BJ (cell line): ENCODE results near the gene FGF14. TPM values are rescaled to one million over a fixed set of nuclear protein-coding genes. Genes with fewer than 3 reads are reported as not detected.

Experiments
- CTCF ChIA-PET: fragments of 350-600 bp; formaldehyde crosslinking; extraction: SDS; loops from one replicate; lab custom pipeline; 2021; ENCODE audit warnings: antibody characterized with exemption, inconsistent platforms; lab: Yijun Ruan, JAX
- POLR2A ChIA-PET: fragments of 300-600 bp; sonication (Branson Sonifier 250); formaldehyde crosslinking; extraction: SDS; loops from one replicate; lab custom pipeline; 2021; ENCODE audit warnings: antibody characterized with exemption; lab: Charles Lee
- DNase-seq: peaks from one replicate; pipeline ENCODE4 v3.0.0-alpha.2; 2011; ENCODE audit warnings: low read depth
- H3K27me3 ChIP-seq: 2 replicates; pipeline ENCODE4 v1.6.0; 2011; ENCODE audit warnings: low read length; ENCODE audit not compliant: control insufficient read depth, insufficient read depth
- H3K36me3 ChIP-seq: 2 replicates; pipeline ENCODE4 v1.5.1; 2011; ENCODE audit warnings: low read length; ENCODE audit not compliant: control insufficient read depth, insufficient read depth
- H3K4me3 ChIP-seq: 2 replicates; pipeline ENCODE4 v1.5.1; 2011; ENCODE audit warnings: low read depth, mild to moderate bottlenecking, control low read depth, low read length
- polyA plus RNA-seq: library from polyadenylated mRNA; depleted of rRNA; stranded (reverse); fragments of >200 nt; gene quantifications from 2 replicates; pipeline ENCODE4 v1.2.3, GENCODE V29; 2011
- TF ChIP-seq, protein P1 (sequence below): IDR thresholded peaks from 2 replicates; pipeline ENCODE4 v1.5.1; 2011; ENCODE audit warnings: low read depth, mild to moderate bottlenecking, control low read depth, inconsistent platforms, low read length, moderate library complexity; ENCODE audit not compliant: insufficient read depth

Gene FGF14
- polyA plus RNA-seq, 1 experiment = 0.01 TPM

DNA sequence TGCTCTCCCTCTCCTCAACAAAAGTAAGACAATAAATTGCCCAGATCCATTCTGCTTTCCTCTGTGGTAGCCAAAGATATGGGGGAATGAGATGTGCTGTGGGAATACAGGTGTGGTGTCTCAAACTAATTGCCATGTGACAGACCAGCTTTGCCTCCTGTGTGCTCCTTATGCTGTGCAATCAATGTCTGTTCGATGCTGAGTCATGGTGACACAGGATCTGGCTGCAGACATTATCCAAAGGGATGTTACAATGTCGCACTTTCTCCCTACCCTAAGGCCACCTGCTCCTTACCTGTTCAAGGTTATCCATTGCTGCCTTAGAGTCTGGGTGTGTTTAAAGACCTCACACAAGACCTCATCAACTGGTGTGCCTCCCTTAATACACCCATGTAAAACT is 32.5 kb downstream of the FGF14 start:
- TF ChIP-seq, protein P1, sequence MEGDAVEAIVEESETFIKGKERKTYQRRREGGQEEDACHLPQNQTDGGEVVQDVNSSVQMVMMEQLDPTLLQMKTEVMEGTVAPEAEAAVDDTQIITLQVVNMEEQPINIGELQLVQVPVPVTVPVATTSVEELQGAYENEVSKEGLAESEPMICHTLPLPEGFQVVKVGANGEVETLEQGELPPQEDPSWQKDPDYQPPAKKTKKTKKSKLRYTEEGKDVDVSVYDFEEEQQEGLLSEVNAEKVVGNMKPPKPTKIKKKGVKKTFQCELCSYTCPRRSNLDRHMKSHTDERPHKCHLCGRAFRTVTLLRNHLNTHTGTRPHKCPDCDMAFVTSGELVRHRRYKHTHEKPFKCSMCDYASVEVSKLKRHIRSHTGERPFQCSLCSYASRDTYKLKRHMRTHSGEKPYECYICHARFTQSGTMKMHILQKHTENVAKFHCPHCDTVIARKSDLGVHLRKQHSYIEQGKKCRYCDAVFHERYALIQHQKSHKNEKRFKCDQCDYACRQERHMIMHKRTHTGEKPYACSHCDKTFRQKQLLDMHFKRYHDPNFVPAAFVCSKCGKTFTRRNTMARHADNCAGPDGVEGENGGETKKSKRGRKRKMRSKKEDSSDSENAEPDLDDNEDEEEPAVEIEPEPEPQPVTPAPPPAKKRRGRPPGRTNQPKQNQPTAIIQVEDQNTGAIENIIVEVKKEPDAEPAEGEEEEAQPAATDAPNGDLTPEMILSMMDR = no peak
- no peak for DNase-seq
- H3K27me3 ChIP-seq = no peaks in the 10 kb centered on the region
- ChIA-PET POLR2A (no interaction called here), CTCF (no interaction called here)
- no peaks in the 10 kb centered on the region for H3K36me3 ChIP-seq
- H3K4me3 ChIP-seq = no peak overlapping the region

DNA sequence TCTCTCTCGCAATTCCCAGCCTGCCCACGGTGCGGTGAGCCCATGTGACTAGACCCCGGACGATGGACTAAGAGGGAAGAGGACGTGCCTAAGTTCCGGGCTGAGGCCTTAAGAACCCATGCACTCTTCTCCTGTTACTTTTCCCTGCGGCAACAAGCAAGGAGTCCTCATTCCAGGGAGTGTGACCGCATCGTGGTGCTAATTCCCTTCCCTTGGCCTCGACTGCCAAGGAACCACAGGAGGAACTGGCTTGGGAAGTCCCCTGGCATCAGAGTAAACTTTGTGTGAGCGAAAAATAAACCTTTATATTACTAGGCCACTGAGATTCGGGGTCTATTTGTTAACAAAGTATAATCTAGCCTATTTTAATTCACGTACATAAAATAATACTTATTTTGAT is 34.0 kb downstream of the FGF14 start:
- no peaks in the 10 kb centered on the region for H3K27me3 ChIP-seq
- POLR2A ChIA-PET = no interaction called here
- H3K4me3 ChIP-seq = no peak overlapping the region
- TF ChIP-seq, protein P1 = no peak
- CTCF ChIA-PET = no interaction called here
- no peaks in the 10 kb centered on the region for H3K36me3 ChIP-seq
- no peak for DNase-seq

DNA sequence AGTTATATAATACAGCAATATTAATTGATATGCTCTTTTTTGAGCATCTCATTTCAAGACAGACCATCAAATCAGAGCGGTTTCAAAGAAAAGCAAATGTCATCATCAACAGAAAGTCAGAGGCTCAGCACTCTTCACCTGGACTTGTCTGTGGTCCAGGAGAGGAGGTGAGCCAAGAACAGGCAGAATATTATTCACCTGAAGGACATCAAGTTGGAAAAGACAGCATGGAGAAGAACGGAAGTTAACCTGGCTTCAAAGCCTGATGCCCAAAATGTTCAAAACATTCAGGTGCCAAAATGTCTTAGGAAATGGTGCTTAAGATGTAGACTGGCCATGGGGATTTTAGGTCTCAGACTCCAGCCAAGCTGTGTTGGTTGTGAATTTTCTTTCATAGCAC is 40.7 kb downstream of the FGF14 start:
- no peaks in the 10 kb centered on the region for H3K27me3 ChIP-seq
- ChIA-PET POLR2A (no interaction called here), CTCF (interaction anchor here (1.0 kb wide), 1 partner anchor 19 kb away, joined by 3 read pairs; no protein-coding TSS in a partner anchor)
- no peaks in the 10 kb centered on the region for H3K36me3 ChIP-seq
- TF ChIP-seq, protein P1 = no peak
- no peak overlapping the region for H3K4me3 ChIP-seq
- no peak for DNase-seq

DNA sequence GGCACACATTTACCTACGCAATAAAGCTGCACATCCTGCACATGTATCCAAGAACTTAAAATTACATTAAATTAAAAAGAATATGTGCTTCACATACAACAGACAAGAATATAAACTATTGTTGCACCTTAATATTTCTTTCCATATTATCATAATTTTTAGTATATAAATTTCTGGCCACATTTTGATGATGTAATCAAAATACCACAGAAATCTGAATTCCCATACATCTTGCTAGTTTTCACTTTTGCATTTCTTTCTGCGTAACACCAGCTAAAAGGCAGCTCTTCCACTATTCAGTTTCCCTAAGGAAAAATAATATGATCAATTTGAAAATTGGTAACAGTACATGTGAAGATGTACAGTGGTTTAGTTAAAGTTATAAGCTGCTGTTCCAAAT is 42.6 kb downstream of the FGF14 start:
- Histone ChIP-seq H3K27me3 (no peaks in the 10 kb centered on the region), H3K36me3 (no peaks in the 10 kb centered on the region), H3K4me3 (no peak overlapping the region)
- ChIA-PET CTCF (interaction anchor here (1.0 kb wide), 1 partner anchor 36 kb away, joined by 4 read pairs; no protein-coding TSS in a partner anchor), POLR2A (no interaction called here)
- TF ChIP-seq, protein P1 = no peak
- no peak for DNase-seq

DNA sequence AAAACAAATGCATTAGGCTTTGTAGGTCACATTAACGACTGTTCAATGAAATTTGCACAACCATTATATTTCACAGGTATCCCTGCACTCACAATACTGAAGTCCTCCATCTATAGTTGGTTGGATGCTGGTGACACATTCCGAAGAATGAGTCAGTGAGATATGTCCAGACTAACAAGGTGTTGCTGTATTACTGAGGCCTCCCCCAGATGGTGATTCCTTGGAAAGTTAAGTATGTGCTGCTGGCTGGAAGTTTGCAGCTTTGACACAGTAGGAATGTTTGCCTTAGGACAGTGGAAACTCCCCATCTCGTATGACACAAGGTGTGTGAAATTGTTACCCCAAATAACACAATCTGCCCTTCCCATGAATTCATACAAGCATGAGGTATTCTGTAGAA is 46.6 kb downstream of the FGF14 start:
- ChIA-PET CTCF (no interaction called here), POLR2A (no interaction called here)
- TF ChIP-seq, protein P1 = no peak
- no peak overlapping the region for H3K4me3 ChIP-seq
- no peaks in the 10 kb centered on the region for H3K27me3 ChIP-seq
- DNase-seq = no peak
- no peaks in the 10 kb centered on the region for H3K36me3 ChIP-seq
